ENCODE measurements around the gene ARMC9.
"Not testable (repeated sequence)": the region's sequence is repeated elsewhere in the genome, so short reads cannot be mapped to it uniquely, and the experiment has no call there.

ARMC9 gene

GRCh38 chr2:231343006-231343710 is 144.7 kb downstream of the ARMC9 start:
- DNase-seq: no peak

GRCh38 chr2:231343988-231344387 is 145.6 kb downstream of the ARMC9 start:
- DNase-seq: no peak

DNA sequence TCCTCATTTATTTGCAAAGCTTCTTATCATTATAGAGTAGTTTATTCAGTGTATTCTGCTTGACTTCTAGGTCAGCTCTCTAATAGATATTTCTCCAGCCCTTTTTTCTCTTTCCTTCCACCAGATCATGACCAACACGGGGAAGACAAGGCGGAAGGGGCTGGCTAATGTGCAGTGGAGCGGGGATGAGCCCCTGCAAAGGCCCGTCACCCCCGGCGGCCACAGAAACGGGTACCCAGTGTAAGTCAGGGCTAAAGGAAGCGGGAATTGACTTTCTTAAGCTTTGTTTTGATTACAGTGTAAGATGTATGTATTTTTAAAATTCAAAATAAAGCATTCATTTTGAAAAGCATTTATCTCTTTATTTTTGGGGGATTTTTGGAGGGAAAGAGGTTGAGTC is 146.4 kb downstream of the ARMC9 start:
- DNase-seq: no peak

DNA sequence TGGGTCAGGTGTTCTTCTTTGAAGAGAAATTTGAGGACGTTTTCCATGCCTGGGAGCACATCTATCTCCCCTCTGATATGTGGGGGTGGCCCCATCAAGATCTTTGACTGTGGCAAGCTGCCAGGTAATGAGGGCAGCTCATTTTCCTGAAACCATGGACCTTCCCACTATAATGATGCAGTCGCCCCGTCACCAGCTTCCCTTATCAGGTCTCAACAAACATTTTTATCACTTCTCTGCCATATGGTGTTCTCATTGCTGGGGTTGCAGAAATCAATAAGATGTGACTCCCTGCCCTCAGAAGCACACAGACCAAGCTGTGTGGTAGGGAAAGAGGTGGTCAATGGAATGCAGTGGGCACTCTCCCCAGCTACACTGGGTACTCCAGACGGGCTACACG is 148.7 kb downstream of the ARMC9 start:
- DNase-seq: no peak

GRCh38 chr2:231347638-231348037 is 149.2 kb downstream of the ARMC9 start:
- DNase-seq: no peak

DNA sequence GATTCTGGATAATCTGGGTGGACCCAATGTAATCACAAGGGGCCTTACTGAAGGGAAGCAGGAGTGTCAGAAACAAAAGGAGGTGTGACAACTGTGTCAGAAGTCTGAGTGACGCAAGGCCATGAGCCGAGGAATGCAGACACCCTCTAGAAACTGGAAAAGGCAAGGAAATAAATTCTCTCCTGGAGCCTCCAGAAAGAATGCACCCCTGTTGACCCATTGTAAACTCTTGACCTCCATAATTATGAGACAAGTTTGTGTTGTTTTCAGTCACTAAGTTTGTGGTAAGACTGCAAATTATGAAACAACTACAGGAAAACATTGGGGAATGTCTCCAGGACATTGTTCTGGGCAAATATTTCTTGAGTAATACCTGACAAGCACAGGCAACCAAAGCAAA is 149.7 kb downstream of the ARMC9 start:
- DNase-seq: no peak

DNA sequence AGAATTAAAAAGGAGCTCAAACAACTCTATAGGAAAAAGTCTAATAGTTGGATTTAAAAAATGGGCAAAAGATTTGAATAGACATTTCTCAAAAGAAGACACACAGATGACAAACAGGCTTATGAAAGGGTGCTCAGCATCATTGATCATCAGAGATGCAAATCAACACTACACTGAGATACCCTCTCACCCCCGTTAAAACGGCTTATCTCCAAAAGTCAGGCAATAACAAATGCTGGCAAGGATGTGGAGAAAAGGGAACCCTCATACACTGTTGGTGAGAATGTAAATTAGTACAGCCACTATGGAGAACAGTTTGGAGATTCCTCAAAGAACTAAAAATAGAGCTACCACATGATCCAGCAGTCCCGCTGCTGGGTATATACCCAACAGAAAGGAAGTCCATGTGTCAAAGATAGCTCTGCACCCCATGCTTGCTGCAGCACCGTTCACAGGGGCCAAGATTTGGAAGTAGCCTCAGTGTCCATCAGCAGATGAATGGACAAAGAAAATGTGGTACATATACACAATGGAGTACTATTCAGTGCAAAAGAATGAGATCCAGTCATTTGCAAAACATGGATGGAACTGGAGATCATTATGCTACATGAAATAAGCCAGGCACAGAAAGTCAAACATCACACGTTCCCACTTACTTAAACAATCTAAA is 150.4 kb downstream of the ARMC9 start:
- DNase-seq: no peak

- not testable (repeated sequence) for DNase-seq
These were observed 150.9 kb downstream of the ARMC9 start for GRCh38 chr2:231349374-231349735.

DNA sequence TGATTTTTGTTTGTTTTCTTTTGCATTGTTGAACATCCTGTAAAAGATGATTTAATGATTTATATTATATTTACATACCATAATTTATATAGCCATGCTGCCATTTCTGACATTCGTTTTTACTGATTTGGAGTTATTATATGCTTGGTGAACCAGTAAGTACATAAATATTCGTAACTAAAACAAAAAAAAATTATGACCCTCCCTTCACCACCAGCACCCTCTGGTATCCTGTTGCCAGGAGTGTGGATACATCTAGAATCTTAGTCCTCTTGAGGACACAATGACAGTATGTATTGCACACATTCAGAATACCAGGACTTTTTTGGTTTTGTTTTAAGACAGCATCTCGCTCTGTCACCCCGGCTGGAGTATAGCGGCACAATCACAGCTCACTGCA is 153.2 kb downstream of the ARMC9 start:
- no peak for DNase-seq

DNA sequence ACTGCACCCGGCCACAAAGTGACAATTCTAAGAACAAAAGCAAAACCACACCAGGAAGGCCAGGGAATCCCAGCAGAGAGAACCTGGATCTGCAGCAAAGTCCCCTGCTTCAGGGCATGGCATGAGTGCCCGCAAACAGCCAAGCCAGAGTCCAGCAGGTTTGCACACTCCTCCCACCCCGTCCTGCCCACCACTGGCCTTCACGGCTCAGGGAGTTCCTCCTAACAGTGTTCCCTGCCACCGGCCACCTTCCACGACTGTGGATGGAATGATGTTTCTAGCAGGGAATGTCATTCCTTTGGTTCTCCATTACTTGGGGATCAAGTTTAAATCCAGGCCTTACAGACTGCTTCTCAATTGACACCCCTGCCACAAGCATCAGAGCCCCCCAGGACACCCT is 155.0 kb downstream of the ARMC9 start:
- no peak for DNase-seq

DNA sequence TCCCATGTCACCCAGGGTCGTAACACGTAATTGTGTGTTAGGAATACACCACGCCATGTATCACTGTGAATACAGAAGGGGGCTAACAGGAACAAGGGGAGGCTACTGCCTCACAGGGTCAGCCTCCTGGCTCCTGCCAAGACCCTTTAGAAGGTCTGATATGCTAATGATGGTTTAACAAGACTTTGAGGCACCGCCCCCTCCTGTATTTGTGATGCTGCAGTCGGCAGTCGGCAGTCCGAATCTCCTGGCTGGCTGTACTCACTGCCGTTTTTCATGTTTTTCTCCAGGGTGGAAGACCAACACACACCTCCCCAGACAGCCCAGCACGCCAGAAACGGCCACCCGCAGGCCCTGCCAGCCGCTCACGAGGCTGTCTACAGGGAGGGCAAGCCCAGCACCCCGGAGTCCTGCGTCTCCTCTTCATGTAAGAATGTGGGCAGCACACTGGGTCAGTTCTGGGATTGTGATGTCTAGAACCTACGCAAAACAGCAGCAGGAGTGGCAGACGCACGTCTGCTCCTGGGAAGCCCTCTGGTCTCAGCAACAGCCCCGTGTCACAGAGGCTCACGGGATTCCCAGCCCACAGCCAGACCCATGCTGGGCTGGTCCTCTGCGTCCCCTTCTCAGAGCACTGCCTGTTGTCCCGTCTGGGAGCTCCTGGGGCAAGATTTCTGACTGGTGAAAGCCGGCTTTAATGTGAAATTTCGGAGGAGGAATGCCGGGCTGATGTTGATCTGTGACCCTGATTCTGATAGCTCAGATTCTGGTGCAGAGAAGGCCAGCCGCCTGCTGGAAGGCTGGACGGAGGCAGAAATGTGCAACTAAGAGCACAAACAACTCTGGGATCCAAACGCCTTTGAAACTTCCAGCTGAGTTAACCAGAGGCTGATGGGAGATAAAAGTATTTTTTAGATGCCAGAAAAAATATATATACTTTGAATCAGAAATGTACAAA is 157.4 kb downstream of the ARMC9 start:
- no peak for DNase-seq

GRCh38 chr2:231356466-231356844 is 158.0 kb downstream of the ARMC9 start:
- no peak for DNase-seq

- DNase-seq: no peak
These were observed 158.6 kb downstream of the ARMC9 start for GRCh38 chr2:231357048-231357447.

DNA sequence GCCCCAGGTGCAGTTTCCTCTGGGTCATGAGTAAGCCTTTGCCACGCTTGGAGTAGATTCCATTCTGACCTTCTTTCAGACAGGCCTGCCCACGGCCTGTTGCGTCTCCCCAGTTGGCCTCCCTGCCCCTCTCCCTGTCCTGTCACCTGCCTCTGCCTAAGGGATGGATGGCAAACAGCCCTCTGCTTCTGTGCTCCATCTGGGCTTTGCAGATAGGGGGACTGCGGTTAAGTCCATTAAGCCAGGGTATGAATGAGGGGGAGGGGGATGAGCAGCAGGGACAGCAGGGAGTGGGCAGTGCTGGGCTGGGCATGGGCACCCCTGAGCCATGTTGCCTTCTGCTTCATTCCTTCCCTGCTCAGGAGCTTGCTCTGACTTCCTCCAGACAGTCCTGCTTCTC is 159.5 kb downstream of the ARMC9 start:
- no peak for DNase-seq

GRCh38 chr2:231359441-231359840 is 161.0 kb downstream of the ARMC9 start:
- DNase-seq: no peak

DNA sequence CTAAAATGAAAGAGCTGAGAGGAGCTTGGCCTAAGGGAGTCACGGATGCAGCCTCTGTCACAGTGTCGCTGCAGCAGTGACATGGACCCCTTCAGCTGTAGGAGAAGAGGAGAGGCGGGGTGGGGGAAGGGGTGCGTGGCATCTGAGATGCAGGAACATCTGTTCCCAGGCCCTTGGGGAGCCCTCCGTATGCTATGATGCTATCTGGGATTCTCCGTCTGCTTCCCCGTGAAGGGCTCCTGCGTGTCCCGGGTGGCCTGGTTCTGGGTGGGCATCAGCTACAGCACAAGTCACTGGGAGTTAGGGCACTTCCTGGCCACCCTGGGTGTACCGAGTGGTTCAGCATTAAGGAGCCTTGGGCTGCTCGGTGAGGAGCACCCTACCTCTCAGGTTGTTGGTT is 161.5 kb downstream of the ARMC9 start:
- no peak for DNase-seq

- DNase-seq: no peak
These were observed 162.0 kb downstream of the ARMC9 start for GRCh38 chr2:231360401-231360800.

DNA sequence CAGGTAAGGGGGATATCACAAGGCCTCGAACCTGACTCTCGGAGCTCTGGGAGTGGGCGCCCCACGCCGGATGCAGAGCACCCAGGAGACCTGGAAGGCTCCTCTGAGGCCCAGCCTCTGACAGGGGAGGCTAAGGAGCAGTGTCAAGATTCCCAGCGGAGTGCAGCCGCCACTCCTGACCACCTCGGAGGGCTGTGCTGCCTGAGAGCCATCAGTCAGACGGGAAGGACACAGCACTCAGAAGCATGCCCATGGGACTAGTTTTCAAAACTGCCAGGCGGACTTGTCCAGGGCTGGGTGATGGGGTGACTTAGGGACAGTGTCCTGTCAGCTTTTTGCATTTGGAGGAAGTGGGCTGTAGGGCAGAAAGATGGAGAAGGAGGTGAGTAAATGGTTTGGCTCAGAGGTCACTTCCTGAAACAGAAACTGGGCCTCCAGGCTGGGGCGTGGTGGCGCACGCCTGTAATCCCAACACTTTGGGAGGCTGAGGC is 162.5 kb downstream of the ARMC9 start:
- no peak for DNase-seq

- DNase-seq: no peak
These were observed 163.5 kb downstream of the ARMC9 start for GRCh38 chr2:231361701-231362554.

GRCh38 chr2:231362555-231363184 is 164.2 kb downstream of the ARMC9 start:
- no peak for DNase-seq

GRCh38 chr2:231364061-231364460 is 165.6 kb downstream of the ARMC9 start:
- no peak for DNase-seq
